T-helper 2 cell (primary cell): Measurements from ENCODE around the gene KIF9.
"Not testable (repeated sequence)": the region's sequence is repeated elsewhere in the genome, so short reads cannot be mapped to it uniquely, and the experiment has no call there.

ENCODE experiments used
- DNase-seq, 5 experiments: peaks; one replicate each; pipeline versions ENCODE4 v3.0.0 to v3.0.0-alpha.2; 2012 to 2022
- total RNA-seq, 2 donors: gene quantifications; one replicate each; lab custom pipeline; 2026; lab: John Stamatoyannopoulos, UW

KIF9 gene
- total RNA-seq, result 9.4 to 11.8 reads per million in 2 donors

- peak; percentile 89 to 98 (median 96) for DNase-seq
Observed at GRCh38 chr3:47282424-47283192, at the start of gene KIF9, which contains the start of gene KLHL18. Gene KIF9 (minus strand): TSS chr3:47282799. CDS start chr3:47277374, 5,425 bp downstream. Gene KLHL18 (plus strand): TSS chr3:47282944. CDS start chr3:47282966, 22 bp downstream.

- DNase-seq, result peak in 4 of 5 experiments; percentile 12 to 54 (median 14)
Observed at GRCh38 chr3:47324278-47324865, 41.8 kb upstream of the KIF9 start.

- DNase-seq, result peak in 1 of 5 experiments; percentile 5
Observed at GRCh38 chr3:47323431-47324277, 41.1 kb upstream of the KIF9 start.

- DNase-seq, result no peak
Observed at GRCh38 chr3:47319956-47320355, 37.4 kb upstream of the KIF9 start.

- DNase-seq, result no peak
Observed at GRCh38 chr3:47318916-47319315, 36.3 kb upstream of the KIF9 start.

GRCh38 chr3:47316151-47316550 is 33.6 kb upstream of the KIF9 start:
- DNase-seq, result not testable (repeated sequence)

- DNase-seq, result no peak
Observed at GRCh38 chr3:47315069-47315647, 32.6 kb upstream of the KIF9 start.

GRCh38 chr3:47314056-47314764 is 31.6 kb upstream of the KIF9 start:
- DNase-seq, result no peak

- no peak for DNase-seq
Observed at GRCh38 chr3:47313341-47314055, 30.9 kb upstream of the KIF9 start.

GRCh38 chr3:47310391-47310790 is 27.8 kb upstream of the KIF9 start:
- no peak for DNase-seq

GRCh38 chr3:47309231-47309630 is 26.6 kb upstream of the KIF9 start:
- not testable (repeated sequence) for DNase-seq

- no peak for DNase-seq
Observed at GRCh38 chr3:47306022-47306421, 23.4 kb upstream of the KIF9 start.

- DNase-seq, result no peak
Observed at GRCh38 chr3:47301456-47301855, 18.9 kb upstream of the KIF9 start.

- DNase-seq, result peak in 1 of 5 experiments; percentile 63
Observed at GRCh38 chr3:47299381-47300318, 17.1 kb upstream of the KIF9 start.

- DNase-seq, result no peak
Observed at GRCh38 chr3:47298439-47298838, 15.8 kb upstream of the KIF9 start.

- DNase-seq, result no peak
Observed at GRCh38 chr3:47296562-47297302, 14.1 kb upstream of the KIF9 start.

GRCh38 chr3:47295976-47296375 is 13.4 kb upstream of the KIF9 start:
- no peak for DNase-seq

GRCh38 chr3:47295322-47295721 is 12.7 kb upstream of the KIF9 start:
- DNase-seq, result no peak

GRCh38 chr3:47294392-47294791 is 11.8 kb upstream of the KIF9 start:
- no peak for DNase-seq
